ENCODE measurements around the gene UBIAD1. TPM values are rescaled to one million over a fixed set of nuclear protein-coding genes. Genes with fewer than 3 reads are reported as not detected.

Gene UBIAD1
- total and polyA plus RNA-seq, 2 of the 13 experiments (the other 11 are each of a cell fraction or from before 2014, with no cell fraction given): 16.9 to 20.4 TPM

- no peak for TF ChIP-seq ZNF646 (CRISPR knock-in tag; IDR thresholded peaks at IDR 0.05)
- TF ChIP-seq, protein P1, sequence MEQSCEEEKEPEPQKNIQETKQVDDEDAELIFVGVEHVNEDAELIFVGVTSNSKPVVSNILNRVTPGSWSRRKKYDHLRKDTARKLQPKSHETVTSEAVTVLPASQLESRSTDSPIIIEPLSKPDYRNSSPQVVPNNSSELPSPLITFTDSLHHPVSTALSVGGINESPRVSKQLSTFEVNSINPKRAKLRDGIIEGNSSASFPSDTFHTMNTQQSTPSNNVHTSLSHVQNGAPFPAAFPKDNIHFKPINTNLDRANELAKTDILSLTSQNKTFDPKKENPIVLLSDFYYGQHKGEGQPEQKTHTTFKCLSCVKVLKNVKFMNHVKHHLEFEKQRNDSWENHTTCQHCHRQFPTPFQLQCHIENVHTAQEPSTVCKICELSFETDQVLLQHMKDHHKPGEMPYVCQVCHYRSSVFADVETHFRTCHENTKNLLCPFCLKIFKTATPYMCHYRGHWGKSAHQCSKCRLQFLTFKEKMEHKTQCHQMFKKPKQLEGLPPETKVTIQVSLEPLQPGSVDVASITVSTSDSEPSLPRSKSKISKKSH (CRISPR knock-in tag; IDR thresholded peaks at IDR 0.05; ENCODE audit: borderline replicate concordance): peak; percentile 65
- TF ChIP-seq, protein P2, sequence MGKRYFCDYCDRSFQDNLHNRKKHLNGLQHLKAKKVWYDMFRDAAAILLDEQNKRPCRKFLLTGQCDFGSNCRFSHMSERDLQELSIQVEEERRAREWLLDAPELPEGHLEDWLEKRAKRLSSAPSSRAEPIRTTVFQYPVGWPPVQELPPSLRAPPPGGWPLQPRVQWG (CRISPR knock-in tag; IDR thresholded peaks at IDR 0.05; ENCODE audit: borderline replicate concordance, low read depth): no peak
- peak; percentile 15; the same call in 1 of the 2 replicates for TF ChIP-seq ZBTB7A (CRISPR knock-in tag; IDR thresholded peaks at IDR 0.05)
- TF ChIP-seq, protein P3, sequence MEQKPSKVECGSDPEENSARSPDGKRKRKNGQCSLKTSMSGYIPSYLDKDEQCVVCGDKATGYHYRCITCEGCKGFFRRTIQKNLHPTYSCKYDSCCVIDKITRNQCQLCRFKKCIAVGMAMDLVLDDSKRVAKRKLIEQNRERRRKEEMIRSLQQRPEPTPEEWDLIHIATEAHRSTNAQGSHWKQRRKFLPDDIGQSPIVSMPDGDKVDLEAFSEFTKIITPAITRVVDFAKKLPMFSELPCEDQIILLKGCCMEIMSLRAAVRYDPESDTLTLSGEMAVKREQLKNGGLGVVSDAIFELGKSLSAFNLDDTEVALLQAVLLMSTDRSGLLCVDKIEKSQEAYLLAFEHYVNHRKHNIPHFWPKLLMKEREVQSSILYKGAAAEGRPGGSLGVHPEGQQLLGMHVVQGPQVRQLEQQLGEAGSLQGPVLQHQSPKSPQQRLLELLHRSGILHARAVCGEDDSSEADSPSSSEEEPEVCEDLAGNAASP (CRISPR knock-in tag; IDR thresholded peaks at IDR 0.05; ENCODE audit: borderline replicate concordance): no peak
- no peak for TF ChIP-seq ZNF709 (CRISPR knock-in tag; IDR thresholded peaks at IDR 0.05)
- no peak for TF ChIP-seq XBP1 (CRISPR knock-in tag; IDR thresholded peaks at IDR 0.05)
- TF ChIP-seq, protein P4, sequence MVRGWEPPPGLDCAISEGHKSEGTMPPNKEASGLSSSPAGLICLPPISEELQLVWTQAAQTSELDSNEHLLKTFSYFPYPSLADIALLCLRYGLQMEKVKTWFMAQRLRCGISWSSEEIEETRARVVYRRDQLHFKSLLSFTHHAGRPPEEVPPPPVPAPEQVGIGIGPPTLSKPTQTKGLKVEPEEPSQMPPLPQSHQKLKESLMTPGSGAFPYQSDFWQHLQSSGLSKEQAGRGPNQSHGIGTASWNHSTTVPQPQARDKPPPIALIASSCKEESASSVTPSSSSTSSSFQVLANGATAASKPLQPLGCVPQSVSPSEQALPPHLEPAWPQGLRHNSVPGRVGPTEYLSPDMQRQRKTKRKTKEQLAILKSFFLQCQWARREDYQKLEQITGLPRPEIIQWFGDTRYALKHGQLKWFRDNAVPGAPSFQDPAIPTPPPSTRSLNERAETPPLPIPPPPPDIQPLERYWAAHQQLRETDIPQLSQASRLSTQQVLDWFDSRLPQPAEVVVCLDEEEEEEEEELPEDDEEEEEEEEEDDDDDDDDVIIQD (CRISPR knock-in tag; IDR thresholded peaks at IDR 0.05; ENCODE audit: low read depth): no peak
- TF ChIP-seq SNAPC2 (CRISPR knock-in tag; IDR thresholded peaks at IDR 0.05): peak; percentile 15; the same call in 1 of the 2 replicates
- TF ChIP-seq KAT7 (CRISPR knock-in tag; IDR thresholded peaks at IDR 0.05; ENCODE audit: borderline replicate concordance): 0 out of 2 replicates have a peak, but pooled peaks have one; percentile 44
- no peak for TF ChIP-seq ZC3H4 (CRISPR knock-in tag; IDR thresholded peaks at IDR 0.05; ENCODE audit: borderline replicate concordance)
- TF ChIP-seq TRIM24 (CRISPR knock-in tag; IDR thresholded peaks at IDR 0.05): no peak
- peak; percentile 83 for TF ChIP-seq THAP11 (CRISPR knock-in tag; IDR thresholded peaks at IDR 0.05)
- TF ChIP-seq ZNF691 (CRISPR knock-in tag; IDR thresholded peaks at IDR 0.05; ENCODE audit: borderline replicate concordance, low read depth): peak; percentile 69
- no peak for TF ChIP-seq HIVEP1 (CRISPR knock-in tag; IDR thresholded peaks at IDR 0.05)
Measured at GRCh38 chr1:11272832-11273594, at the start of gene UBIAD1 (continued).

Measured in HepG2 (cell line).